Measurements from ENCODE around the gene TRABD2B.

TRABD2B gene

DNA sequence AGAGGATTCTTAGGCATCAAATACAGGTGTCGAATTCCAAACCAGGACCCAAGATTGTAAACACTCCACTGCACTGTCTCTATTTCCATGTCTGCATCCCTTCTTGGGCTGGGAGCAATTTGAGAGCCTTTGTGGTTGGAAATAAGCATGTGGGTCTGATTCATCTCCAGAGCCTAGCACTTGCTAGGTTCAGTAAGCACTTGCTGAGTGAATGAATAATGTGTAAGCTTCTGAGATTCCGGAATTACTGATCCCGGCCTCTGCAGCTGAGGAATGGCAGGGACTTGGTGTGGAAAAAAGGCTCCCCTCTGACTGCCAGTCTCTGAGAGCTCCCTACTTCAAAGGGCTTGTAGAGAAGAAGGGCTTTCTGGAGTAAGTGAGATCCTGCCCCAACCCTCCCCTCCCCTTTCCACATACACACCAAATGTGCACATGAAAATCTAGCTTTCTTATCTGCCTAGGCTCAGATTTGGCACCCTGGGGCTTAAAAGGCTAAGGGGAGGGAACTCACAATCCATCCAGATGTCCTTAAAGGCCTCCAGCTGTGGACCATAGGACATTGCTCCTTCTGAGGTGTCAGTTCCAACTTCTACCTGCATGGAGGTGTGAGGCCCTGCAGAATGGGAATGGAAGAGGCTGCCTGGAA, 39.6 kb upstream of the TRABD2B start:
- TF ChIP-seq, protein P1, sequence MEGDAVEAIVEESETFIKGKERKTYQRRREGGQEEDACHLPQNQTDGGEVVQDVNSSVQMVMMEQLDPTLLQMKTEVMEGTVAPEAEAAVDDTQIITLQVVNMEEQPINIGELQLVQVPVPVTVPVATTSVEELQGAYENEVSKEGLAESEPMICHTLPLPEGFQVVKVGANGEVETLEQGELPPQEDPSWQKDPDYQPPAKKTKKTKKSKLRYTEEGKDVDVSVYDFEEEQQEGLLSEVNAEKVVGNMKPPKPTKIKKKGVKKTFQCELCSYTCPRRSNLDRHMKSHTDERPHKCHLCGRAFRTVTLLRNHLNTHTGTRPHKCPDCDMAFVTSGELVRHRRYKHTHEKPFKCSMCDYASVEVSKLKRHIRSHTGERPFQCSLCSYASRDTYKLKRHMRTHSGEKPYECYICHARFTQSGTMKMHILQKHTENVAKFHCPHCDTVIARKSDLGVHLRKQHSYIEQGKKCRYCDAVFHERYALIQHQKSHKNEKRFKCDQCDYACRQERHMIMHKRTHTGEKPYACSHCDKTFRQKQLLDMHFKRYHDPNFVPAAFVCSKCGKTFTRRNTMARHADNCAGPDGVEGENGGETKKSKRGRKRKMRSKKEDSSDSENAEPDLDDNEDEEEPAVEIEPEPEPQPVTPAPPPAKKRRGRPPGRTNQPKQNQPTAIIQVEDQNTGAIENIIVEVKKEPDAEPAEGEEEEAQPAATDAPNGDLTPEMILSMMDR (IDR thresholded peaks at IDR 0.05; ENCODE audit: low read length, missing control alignments) = no peak
- no peak for DNase-seq (ENCODE audit: low read depth)

GRCh38 chr1:48035371-48036141, 38.4 kb upstream of the TRABD2B start:
- H3K4me3 ChIP-seq (replicated peaks; ENCODE audit: low read depth, low read length) = no peak overlapping the region
- TF ChIP-seq, protein P1 (IDR thresholded peaks at IDR 0.05; ENCODE audit: low read length, missing control alignments) = no peak
- DNase-seq (ENCODE audit: low read depth) = no peak

More for the DNA sequence above, 39.6 kb upstream of the TRABD2B start:
- H3K4me3 ChIP-seq (replicated peaks; ENCODE audit: low read depth, low read length) = no peak overlapping the region

GRCh38 chr1:48033495-48034045, 36.4 kb upstream of the TRABD2B start:
- no peak for DNase-seq (ENCODE audit: low read depth)
- TF ChIP-seq, protein P1 (IDR thresholded peaks at IDR 0.05; ENCODE audit: low read length, missing control alignments) = no peak
- no peak overlapping the region for H3K4me3 ChIP-seq (replicated peaks; ENCODE audit: low read depth, low read length)

DNA sequence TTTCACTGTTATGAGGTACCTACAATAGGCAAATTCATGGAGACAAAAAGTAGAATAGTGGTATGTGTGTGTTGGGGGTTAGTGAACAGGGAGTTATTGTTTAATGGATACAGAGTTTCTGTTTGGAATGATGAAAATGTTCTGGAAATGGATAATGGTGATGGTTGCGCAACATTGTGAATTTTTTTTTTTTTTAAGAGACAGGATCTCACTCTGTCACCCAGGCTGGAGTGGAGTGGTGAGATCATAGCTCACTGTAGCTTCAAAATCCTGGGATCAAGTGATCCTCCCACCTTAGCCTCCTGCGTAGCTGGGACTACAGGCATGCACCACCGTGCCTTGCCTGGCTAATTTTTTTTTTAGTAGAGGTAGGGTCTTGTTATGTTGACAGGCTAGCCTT, 34.5 kb upstream of the TRABD2B start:
- no peak overlapping the region for H3K4me3 ChIP-seq (replicated peaks; ENCODE audit: low read depth, low read length)
- TF ChIP-seq, protein P1 (IDR thresholded peaks at IDR 0.05; ENCODE audit: low read length, missing control alignments) = no peak
- peak; percentile 50 for DNase-seq (ENCODE audit: low read depth)

GRCh38 chr1:48030696-48031365, 33.6 kb upstream of the TRABD2B start:
- H3K4me3 ChIP-seq (replicated peaks; ENCODE audit: low read depth, low read length) = no peak overlapping the region
- TF ChIP-seq, protein P1 (IDR thresholded peaks at IDR 0.05; ENCODE audit: low read length, missing control alignments) = no peak
- no peak for DNase-seq (ENCODE audit: low read depth)

- no peak overlapping the region for H3K4me3 ChIP-seq (replicated peaks; ENCODE audit: low read depth, low read length)
- DNase-seq (ENCODE audit: low read depth) = no peak
- TF ChIP-seq, protein P1 (IDR thresholded peaks at IDR 0.05; ENCODE audit: low read length, missing control alignments) = no peak
These were observed 33.0 kb upstream of the TRABD2B start for GRCh38 chr1:48030211-48030610.

All from fibroblast of pulmonary artery (primary cell).